Upper lobe of right lung (tissue), 1 donor: ENCODE measurements around the gene USP11. TPM values are rescaled to one million over a fixed set of nuclear protein-coding genes. Genes with fewer than 3 reads are reported as not detected.

Experiments used
- ATAC-seq: fragments of 200-7000 bp; cut with Tn5 transposase; one replicate; pipeline ENCODE4 v1.9.1; 2020; ENCODE audit warnings: mild to moderate bottlenecking, moderate library complexity
- DNase-seq: peaks from one replicate; pipeline ENCODE4 v3.0.0-alpha.2; 2020
- H3K27ac ChIP-seq: fragments of 200-600 bp; one replicate; pipeline ENCODE4 v1.8.0; 2022
- H3K27me3 ChIP-seq: fragments of 200-600 bp; one replicate; pipeline ENCODE4 v1.8.0; 2022; ENCODE audit warnings: mild to moderate bottlenecking
- H3K36me3 ChIP-seq: fragments of 200-600 bp; one replicate; pipeline ENCODE4 v1.8.0; 2022
- H3K4me1 ChIP-seq: fragments of 200-600 bp; one replicate; pipeline ENCODE4 v1.8.0; 2022
- H3K4me3 ChIP-seq: fragments of 200-600 bp; one replicate; pipeline ENCODE4 v1.8.0; 2022; ENCODE audit warnings: mild to moderate bottlenecking
- H3K9me3 ChIP-seq: fragments of 200-600 bp; one replicate; pipeline ENCODE4 v1.8.0; 2022
- intact Hi-C: fragments of 100-400 bp; cut with DNase I; formaldehyde crosslinking; loops from one replicate; pipeline ENCODE4 v1.11.0; 2022
- total RNA-seq: library from RNA; stranded (reverse); fragmentation: NEBNext Ultra II Directional; extraction: Animal tissue kit (Norgen Biotek cat#: 25700); gene quantifications from one replicate; pipeline ENCODE4 v1.2.1, GENCODE V29; 2021
- TF ChIP-seq, protein P1 (sequence below): fragments of 200-600 bp; IDR thresholded peaks from one replicate; pipeline ENCODE4 v1.8.0; 2022; ENCODE audit warnings: antibody characterized with exemption
- donor health status: DM: no; HTN: yes; CAD: no; lungs with severe emphysema.

USP11 gene
- total RNA-seq, 1 donor from 2014 or later = 56.0 TPM

GRCh38 chrX:47212381-47213293 is 20.2 kb upstream of the USP11 start:
- H3K4me3 ChIP-seq = no peak overlapping the region
- H3K27ac ChIP-seq = no peak overlapping the region
- H3K36me3 ChIP-seq = peaks cover 53% of the 10 kb centered on the region
- TF ChIP-seq, protein P1, sequence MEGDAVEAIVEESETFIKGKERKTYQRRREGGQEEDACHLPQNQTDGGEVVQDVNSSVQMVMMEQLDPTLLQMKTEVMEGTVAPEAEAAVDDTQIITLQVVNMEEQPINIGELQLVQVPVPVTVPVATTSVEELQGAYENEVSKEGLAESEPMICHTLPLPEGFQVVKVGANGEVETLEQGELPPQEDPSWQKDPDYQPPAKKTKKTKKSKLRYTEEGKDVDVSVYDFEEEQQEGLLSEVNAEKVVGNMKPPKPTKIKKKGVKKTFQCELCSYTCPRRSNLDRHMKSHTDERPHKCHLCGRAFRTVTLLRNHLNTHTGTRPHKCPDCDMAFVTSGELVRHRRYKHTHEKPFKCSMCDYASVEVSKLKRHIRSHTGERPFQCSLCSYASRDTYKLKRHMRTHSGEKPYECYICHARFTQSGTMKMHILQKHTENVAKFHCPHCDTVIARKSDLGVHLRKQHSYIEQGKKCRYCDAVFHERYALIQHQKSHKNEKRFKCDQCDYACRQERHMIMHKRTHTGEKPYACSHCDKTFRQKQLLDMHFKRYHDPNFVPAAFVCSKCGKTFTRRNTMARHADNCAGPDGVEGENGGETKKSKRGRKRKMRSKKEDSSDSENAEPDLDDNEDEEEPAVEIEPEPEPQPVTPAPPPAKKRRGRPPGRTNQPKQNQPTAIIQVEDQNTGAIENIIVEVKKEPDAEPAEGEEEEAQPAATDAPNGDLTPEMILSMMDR = no peak
- intact Hi-C loops = no loop called here
- H3K27me3 ChIP-seq = no peaks in the 10 kb centered on the region
- ATAC-seq (no peak), DNase-seq (no peak)
- H3K4me1 ChIP-seq = no peaks in the 10 kb centered on the region
- H3K9me3 ChIP-seq = no peaks in the 10 kb centered on the region

- no peak for DNase-seq
- H3K27ac ChIP-seq = no peak overlapping the region
- H3K36me3 ChIP-seq = peaks cover 49% of the 10 kb centered on the region
- H3K4me1 ChIP-seq = no peaks in the 10 kb centered on the region
- intact Hi-C loops = no loop called here
- no peak for ATAC-seq
- H3K9me3 ChIP-seq = no peaks in the 10 kb centered on the region
- TF ChIP-seq, protein P1 = no peak
- no peaks in the 10 kb centered on the region for H3K27me3 ChIP-seq
- H3K4me3 ChIP-seq = no peak overlapping the region
Measured at GRCh38 chrX:47214435-47215077, 18.3 kb upstream of the USP11 start.

DNA sequence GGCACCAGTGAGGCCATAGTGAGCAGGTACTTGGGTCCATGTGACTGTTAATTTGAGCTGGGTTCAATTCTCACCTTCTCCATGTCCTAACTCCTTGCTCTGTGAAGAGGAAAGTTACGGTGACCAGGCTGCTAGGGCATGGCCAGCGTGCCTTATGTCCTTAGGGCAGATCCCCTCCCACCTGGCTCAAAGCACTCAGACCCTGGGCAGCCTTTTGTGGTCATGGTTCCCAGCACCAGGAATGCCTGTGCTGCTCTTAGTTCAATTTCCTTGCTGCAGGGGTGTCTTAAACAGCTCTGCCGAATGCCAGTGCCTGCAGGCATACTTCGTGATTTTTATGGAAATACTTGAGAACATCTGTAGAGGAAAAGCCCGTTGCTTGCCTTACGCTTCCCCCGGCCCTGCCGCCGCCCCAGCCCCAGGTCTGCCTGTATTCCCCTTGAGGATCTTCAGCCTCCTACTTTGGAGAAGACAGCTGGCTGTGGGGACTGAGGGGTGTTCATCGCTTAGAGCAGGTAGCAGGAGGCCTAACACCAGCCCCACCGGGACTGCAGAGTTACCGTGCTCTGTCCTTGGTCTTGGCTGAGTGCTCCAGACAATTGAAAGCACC is 17.4 kb upstream of the USP11 start:
- TF ChIP-seq, protein P1 = no peak
- intact Hi-C loops = no loop called here
- peaks cover 41% of the 10 kb centered on the region for H3K36me3 ChIP-seq

GRCh38 chrX:47216393-47216925 is 16.4 kb upstream of the USP11 start:
- Histone ChIP-seq H3K4me1 (no peaks in the 10 kb centered on the region), H3K27ac (peak overlapping the region; percentile 76), H3K27me3 (no peaks in the 10 kb centered on the region), H3K9me3 (no peaks in the 10 kb centered on the region), H3K4me3 (no peak overlapping the region), H3K36me3 (peaks cover 31% of the 10 kb centered on the region)
- TF ChIP-seq, protein P1 = no peak
- ATAC-seq (no peak), DNase-seq (no peak)
- intact Hi-C loops = no loop called here

More for the DNA sequence above, 17.4 kb upstream of the USP11 start:
- no peaks in the 10 kb centered on the region for H3K4me1 ChIP-seq
- no peak for ATAC-seq
- H3K27me3 ChIP-seq = no peaks in the 10 kb centered on the region
- H3K4me3 ChIP-seq = no peak overlapping the region
- DNase-seq = no peak
- H3K9me3 ChIP-seq = no peaks in the 10 kb centered on the region
- H3K27ac ChIP-seq = no peak overlapping the region

DNA sequence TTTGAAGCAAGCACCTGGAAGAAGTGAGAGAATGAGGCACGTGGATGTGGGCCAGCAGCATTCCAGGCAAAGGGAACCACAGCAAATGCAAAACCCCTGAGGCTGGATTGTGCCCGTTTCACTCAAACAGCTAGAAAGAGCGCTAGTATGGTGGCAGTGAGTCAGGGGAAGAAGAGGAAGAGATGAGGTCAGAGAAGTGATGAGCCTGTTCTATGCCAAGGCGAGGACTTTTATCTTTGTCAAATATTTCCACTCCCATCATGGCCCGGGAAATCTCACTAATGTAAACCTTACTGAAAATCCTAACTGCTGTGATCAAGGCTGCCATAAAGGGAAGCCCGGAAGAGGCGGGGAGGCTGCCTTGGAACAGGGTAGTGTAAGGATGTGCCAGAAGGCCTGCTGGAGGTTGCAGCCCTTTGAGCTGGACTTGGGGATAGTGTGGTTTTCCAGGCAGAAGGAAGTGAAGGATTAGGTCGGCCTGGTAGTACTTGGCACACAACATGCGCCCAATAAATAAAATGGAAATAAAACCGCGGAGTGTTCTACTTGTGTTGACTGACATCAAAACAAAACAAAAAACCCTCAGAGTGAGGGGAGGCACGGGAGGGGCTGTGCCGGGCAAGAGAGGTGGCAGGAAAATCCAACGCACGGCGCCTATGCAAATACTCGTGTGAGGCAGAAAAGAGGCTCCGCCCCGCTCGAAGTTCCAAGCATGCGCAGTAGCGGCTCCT is 15.5 kb upstream of the USP11 start:
- Histone ChIP-seq H3K4me1 (no peaks in the 10 kb centered on the region), H3K36me3 (peaks cover 25% of the 10 kb centered on the region), H3K27ac (peak overlapping the region; percentile 76), H3K4me3 (peak overlapping the region; percentile 39), H3K9me3 (no peaks in the 10 kb centered on the region), H3K27me3 (no peaks in the 10 kb centered on the region)
- TF ChIP-seq, protein P1 = no peak
- intact Hi-C loops = no loop called here
- ATAC-seq (no peak), DNase-seq (no peak)
